Vagina (tissue), 2 donors: ENCODE data around the gene DSG2.
"Not testable (repeated sequence)": the region's sequence is repeated elsewhere in the genome, so short reads cannot be mapped to it uniquely, and the experiment has no call there.

Source experiments
- CTCF ChIP-seq, 3 experiments: fragments of 450-650 bp in 2 of 3; fragments of 200-600 bp in 1 of 3; sonication (generic) in 1 of 3; IDR thresholded peaks; one replicate each; pipeline ENCODE4 v1.5.1; 2017 to 2019; ENCODE audit warnings: antibody characterized with exemption in 3 of 3, mild to moderate bottlenecking in 2 of 3, moderate library complexity in 2 of 3
- POLR2A ChIP-seq, 2 donors: fragments of 450-650 bp; IDR thresholded peaks; one replicate each; pipeline ENCODE4 v1.6.1; 2017; ENCODE audit warnings: antibody characterized with exemption in 2 of 2, mild to moderate bottlenecking in 2 of 2, moderate library complexity in 2 of 2
- POLR2AphosphoS5 ChIP-seq, 2 donors: sonication (generic); formaldehyde crosslinking; IDR thresholded peaks; one replicate each; pipeline ENCODE4 v1.9.0; 2017; ENCODE audit warnings: antibody characterized with exemption in 2 of 2, mild to moderate bottlenecking in 2 of 2, low read depth in 1 of 2; ENCODE audit not compliant: insufficient read depth in 1 of 2

DNA sequence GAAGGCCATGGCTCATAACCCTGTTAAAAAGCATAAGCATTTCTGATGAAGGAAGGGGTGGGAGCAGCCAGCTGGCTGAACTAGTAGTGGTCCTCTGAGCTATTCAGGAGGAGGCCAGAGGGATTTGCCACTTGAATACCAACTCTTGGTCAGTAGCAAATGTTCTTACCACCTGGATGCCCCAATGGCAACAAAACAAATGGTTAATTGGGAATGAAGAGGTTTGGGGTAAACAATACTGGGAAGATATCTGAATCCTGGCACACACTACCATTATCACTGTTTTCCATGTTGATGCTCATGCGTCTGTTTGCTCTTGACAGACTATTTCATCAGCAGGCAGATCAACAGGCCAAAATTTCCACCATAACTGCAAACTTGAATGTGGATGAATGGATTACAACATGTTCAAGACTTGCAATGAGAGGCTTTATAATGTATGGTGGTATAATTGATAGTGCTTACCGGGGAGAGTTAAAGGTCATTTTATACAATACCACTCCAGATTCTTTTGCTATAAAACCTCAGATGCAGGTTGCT lies 3.2 kb upstream of the DSG2 start:
- TF ChIP-seq CTCF (IDR thresholded peaks at IDR 0.05); POLR2A (IDR thresholded peaks at IDR 0.05); POLR2AphosphoS5 (IDR thresholded peaks at IDR 0.05; ENCODE audit: insufficient read depth in 1 of 2, low read depth in 1 of 2): not testable (repeated sequence)
